ENCODE results near the gene RPF1.

The RPF1 gene

GRCh38 chr1:84506002-84506728 lies 27.1 kb downstream of the RPF1 start, which contains the start of the genes GNG5 and SPATA1 (continued):
- TF ChIP-seq ZBTB11 (tag by site-specific recombination; conservative IDR thresholded peaks at IDR 0.05; ENCODE audit: low read depth) (peak; percentile 33; the same call in 1 of the 2 replicates), ZSCAN16 (tag by site-specific recombination; IDR thresholded peaks at IDR 0.05) (no peak)

DNA sequence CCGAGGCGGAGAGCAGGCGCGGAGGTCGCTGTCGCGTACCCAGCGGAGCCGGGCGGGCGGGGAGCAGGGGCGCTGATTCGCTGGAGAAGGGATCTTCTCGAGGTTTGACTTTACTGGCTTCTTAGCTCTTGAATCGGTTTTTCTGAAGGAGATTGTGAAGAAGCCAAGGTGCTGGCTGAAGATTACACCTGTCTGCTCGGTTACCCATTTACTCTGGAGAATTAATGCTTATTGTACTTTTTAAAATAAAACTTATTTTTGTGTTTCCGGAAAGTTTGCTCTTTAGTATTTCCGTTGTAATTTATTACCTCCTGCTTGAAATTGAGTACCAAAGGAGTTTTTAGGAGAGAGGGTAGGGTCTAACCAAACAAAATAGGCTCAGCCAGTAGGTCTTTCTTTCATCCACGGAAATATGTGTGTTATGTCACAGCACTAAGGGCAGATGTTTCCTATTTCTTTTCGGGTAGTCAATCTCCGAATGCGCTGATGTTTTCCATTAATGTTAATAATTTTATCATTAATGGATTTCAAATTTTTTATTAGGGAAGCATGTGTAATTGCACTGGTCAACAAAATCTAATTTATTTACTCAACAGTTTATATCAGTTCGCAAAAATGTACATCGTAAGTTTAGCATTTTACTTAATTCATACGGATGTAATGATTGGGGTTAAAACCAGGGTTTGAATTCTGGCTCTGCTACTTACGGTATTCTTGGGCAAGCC lies 27.8 kb downstream of the RPF1 start:
- POLR2A ChIA-PET, result interaction anchor here (0.8 to 2.2 kb wide), 8 partner anchors 9 to 67 kb away, joined by 3 to 20 read pairs (median 4); partner anchors contain the start of gene CTBS
- CTCF ChIA-PET, result interaction anchor here (0.7 to 1.1 kb wide), 3 partner anchors 28 to 246 kb away, joined by 3 to 5 read pairs (median 3); partner anchors contain the start of gene CTBS
- TF ChIP-seq ZBTB11 (tag by site-specific recombination; conservative IDR thresholded peaks at IDR 0.05; ENCODE audit: low read depth) (0 out of 2 replicates have a peak, but pooled peaks have one; percentile 11), ZNF341 (tag by site-specific recombination; IDR thresholded peaks at IDR 0.05; ENCODE audit: low read depth) (peak; percentile 3; the same call in 1 of the 2 replicates), ZBTB20 (tag by site-specific recombination; IDR thresholded peaks at IDR 0.05) (0 out of 2 replicates have a peak, but pooled peaks have one; percentile 6), ZBTB10 (tag by site-specific recombination; IDR thresholded peaks at IDR 0.05) (0 out of 2 replicates have a peak, but pooled peaks have one; percentile 6), SCRT1 (tag by site-specific recombination; IDR thresholded peaks at IDR 0.05; ENCODE audit: borderline replicate concordance) (no peak), GLIS2 (tag by site-specific recombination; IDR thresholded peaks at IDR 0.05) (0 out of 2 replicates have a peak, but pooled peaks have one; percentile 56), WT1 (tag by site-specific recombination; IDR thresholded peaks at IDR 0.05) (0 out of 2 replicates have a peak, but pooled peaks have one; percentile 3), PRDM6 (tag by site-specific recombination; IDR thresholded peaks at IDR 0.05) (peak; percentile 46; the same call in 1 of the 2 replicates), ZBTB17 (tag by site-specific recombination; IDR thresholded peaks at IDR 0.05) (peak; percentile 74), PRDM10 (tag by site-specific recombination; IDR thresholded peaks at IDR 0.05) (no peak)
- TF ChIP-seq, protein P1, sequence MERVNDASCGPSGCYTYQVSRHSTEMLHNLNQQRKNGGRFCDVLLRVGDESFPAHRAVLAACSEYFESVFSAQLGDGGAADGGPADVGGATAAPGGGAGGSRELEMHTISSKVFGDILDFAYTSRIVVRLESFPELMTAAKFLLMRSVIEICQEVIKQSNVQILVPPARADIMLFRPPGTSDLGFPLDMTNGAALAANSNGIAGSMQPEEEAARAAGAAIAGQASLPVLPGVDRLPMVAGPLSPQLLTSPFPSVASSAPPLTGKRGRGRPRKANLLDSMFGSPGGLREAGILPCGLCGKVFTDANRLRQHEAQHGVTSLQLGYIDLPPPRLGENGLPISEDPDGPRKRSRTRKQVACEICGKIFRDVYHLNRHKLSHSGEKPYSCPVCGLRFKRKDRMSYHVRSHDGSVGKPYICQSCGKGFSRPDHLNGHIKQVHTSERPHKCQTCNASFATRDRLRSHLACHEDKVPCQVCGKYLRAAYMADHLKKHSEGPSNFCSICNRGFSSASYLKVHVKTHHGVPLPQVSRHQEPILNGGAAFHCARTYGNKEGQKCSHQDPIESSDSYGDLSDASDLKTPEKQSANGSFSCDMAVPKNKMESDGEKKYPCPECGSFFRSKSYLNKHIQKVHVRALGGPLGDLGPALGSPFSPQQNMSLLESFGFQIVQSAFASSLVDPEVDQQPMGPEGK (tag by site-specific recombination; IDR thresholded peaks at IDR 0.05), result no peak

More for the DNA sequence above, 27.8 kb downstream of the RPF1 start:
- peaks cover 5% of the 10 kb centered on the region; the same call in 1 of the 2 replicates for H3K4me1 ChIP-seq (ENCODE audit: control insufficient read depth, insufficient read depth, low read length)
- peak overlapping the region; percentile 88 for H3K4me3 ChIP-seq (ENCODE audit: low read depth, low read length)
- H3K36me3 ChIP-seq (ENCODE audit: control insufficient read depth in 2 of 2, insufficient read depth in 1 of 2, low read length in 2 of 2), result peaks cover 0 to 6% of the 10 kb centered on the region in 2 experiments; a peak in 1 of 3 replicates
- peak overlapping the region; percentile 76 for H3K27ac ChIP-seq (ENCODE audit: extremely low read depth, low read depth, low read length)
- no peaks in the 10 kb centered on the region for H3K9me3 ChIP-seq (ENCODE audit: control insufficient read depth, insufficient read depth, low read depth, low read length)
